A549 (cell line): Measurements from ENCODE around the gene OR2A1.
"Not testable (repeated sequence)": the region's sequence is repeated elsewhere in the genome, so short reads cannot be mapped to it uniquely, and the experiment has no call there.

Experiments
- HOXA7 ChIP-seq: fragments of 250-450 bp; sonication (Bioruptor Pico); IDR thresholded peaks from 2 replicates; pipeline ENCODE4 v1.5.0; 2020; ENCODE audit warnings: mild to moderate bottlenecking, moderate library complexity
- MYC ChIP-seq: IDR thresholded peaks from 2 replicates; pipeline ENCODE4 v1.6.1; 2012; ENCODE audit warnings: mild to moderate bottlenecking, inconsistent platforms, low read length, improper control_type of control experiment, borderline replicate concordance
- PHF8 ChIP-seq: fragments of 200-600 bp; sonication (generic); IDR thresholded peaks from 2 replicates; pipeline ENCODE4 v1.6.1; 2016; ENCODE audit warnings: low read depth, mild to moderate bottlenecking, antibody characterized with exemption, moderate library complexity, borderline replicate concordance
- POLR2A ChIP-seq: IDR thresholded peaks from 2 replicates; pipeline ENCODE4 v1.6.1; 2012; ENCODE audit warnings: mild to moderate bottlenecking, low read length
- RAD21 ChIP-seq, 2 experiments: fragments of >200 bp in 1 of 2; sonication (Bioruptor Twin) in 1 of 2; formaldehyde crosslinking in 1 of 2; IDR thresholded peaks in 1 of 2; conservative IDR thresholded peaks in 1 of 2; 2 replicates in 1 of 2; 3 replicates in 1 of 2; pipeline ENCODE4 v1.6.1; 2012 to 2018; ENCODE audit warnings: inconsistent platforms in 1 of 2
- RARB ChIP-seq: fragments of 250-450 bp; sonication (Bioruptor Pico); IDR thresholded peaks from 2 replicates; pipeline ENCODE4 v1.8.0; 2021; ENCODE audit warnings: mild to moderate bottlenecking, moderate library complexity
- RFX5 ChIP-seq: fragments of 450-650 bp; IDR thresholded peaks from 2 replicates; pipeline ENCODE4 v1.7.1; 2014; ENCODE audit warnings: antibody characterized with exemption, mild to moderate bottlenecking, moderate library complexity
- SMC3 ChIP-seq: fragments of >200 bp; sonication (Bioruptor Twin); formaldehyde crosslinking; IDR thresholded peaks from 3 replicates; pipeline ENCODE4 v1.6.1; 2018; ENCODE audit warnings: inconsistent platforms
- SREBF2 ChIP-seq: fragments of 450-650 bp; IDR thresholded peaks from 2 replicates; pipeline ENCODE4 v1.6.1; 2014; ENCODE audit warnings: mild to moderate bottlenecking, moderate library complexity
- TF ChIP-seq, protein P1 (sequence below): fragments of >200 bp; sonication (Bioruptor Twin); formaldehyde crosslinking; IDR thresholded peaks from 3 replicates; pipeline ENCODE4 v1.5.1; 2016
- TF ChIP-seq, protein P2 (sequence below): IDR thresholded peaks from 2 replicates; pipeline ENCODE4 v1.6.1; 2012

DNA sequence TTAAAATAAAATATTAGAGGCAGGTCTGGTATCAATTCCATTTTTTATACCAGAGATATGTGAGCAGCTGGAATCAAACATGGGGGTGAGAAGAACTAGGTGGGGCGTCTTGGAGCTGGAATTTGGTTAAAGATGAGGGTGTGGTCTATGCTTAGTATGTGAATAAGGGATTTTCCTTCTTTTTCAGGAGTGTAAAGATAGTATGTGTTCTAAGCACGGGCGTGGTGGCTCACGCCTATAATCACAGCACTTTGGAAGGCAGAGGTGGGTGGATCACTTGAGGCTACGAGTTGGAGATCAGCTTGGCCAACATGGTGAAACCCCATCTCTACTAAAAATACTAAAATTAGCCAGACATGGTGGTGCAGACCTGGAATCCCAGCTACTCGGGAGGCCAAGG lies 36.9 kb upstream of the OR2A1 start:
- not testable (repeated sequence) for TF ChIP-seq HOXA7 (CRISPR knock-in tag); SREBF2; RARB; SMC3; POLR2A; RAD21 (conservative IDR thresholded peaks at IDR 0.05 in 1 of 2, IDR thresholded peaks at IDR 0.05 in 1 of 2); MYC; PHF8; RFX5
- TF ChIP-seq, protein P1, sequence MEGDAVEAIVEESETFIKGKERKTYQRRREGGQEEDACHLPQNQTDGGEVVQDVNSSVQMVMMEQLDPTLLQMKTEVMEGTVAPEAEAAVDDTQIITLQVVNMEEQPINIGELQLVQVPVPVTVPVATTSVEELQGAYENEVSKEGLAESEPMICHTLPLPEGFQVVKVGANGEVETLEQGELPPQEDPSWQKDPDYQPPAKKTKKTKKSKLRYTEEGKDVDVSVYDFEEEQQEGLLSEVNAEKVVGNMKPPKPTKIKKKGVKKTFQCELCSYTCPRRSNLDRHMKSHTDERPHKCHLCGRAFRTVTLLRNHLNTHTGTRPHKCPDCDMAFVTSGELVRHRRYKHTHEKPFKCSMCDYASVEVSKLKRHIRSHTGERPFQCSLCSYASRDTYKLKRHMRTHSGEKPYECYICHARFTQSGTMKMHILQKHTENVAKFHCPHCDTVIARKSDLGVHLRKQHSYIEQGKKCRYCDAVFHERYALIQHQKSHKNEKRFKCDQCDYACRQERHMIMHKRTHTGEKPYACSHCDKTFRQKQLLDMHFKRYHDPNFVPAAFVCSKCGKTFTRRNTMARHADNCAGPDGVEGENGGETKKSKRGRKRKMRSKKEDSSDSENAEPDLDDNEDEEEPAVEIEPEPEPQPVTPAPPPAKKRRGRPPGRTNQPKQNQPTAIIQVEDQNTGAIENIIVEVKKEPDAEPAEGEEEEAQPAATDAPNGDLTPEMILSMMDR = not testable (repeated sequence)
- TF ChIP-seq, protein P2, sequence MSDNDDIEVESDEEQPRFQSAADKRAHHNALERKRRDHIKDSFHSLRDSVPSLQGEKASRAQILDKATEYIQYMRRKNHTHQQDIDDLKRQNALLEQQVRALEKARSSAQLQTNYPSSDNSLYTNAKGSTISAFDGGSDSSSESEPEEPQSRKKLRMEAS = not testable (repeated sequence)
